ENCODE data around the gene GPR52. TPM values are rescaled to one million over a fixed set of nuclear protein-coding genes. Genes with fewer than 3 reads are reported as not detected.

The GPR52 gene, protein sequence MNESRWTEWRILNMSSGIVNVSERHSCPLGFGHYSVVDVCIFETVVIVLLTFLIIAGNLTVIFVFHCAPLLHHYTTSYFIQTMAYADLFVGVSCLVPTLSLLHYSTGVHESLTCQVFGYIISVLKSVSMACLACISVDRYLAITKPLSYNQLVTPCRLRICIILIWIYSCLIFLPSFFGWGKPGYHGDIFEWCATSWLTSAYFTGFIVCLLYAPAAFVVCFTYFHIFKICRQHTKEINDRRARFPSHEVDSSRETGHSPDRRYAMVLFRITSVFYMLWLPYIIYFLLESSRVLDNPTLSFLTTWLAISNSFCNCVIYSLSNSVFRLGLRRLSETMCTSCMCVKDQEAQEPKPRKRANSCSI
- total RNA-seq: 0.72 and 2.2 TPM in 2 replicates
- 0.33 TPM in 2 replicates for polyA plus RNA-seq
- polyA plus RNA-seq (2011; cell fraction: cytosol; rRNA removed): not detected in 2 replicates
- 3.2 and 3.4 TPM in 2 replicates for polyA plus RNA-seq (2011; cell fraction: nucleus; rRNA removed)
- not detected in 2 replicates for polyA plus RNA-seq (2012)
- 10.8 and 14.0 TPM in 2 replicates for polyA minus RNA-seq
- polyA minus RNA-seq (2011; cell fraction: cytosol; rRNA and poly(A)+ RNA removed): not detected
- polyA minus RNA-seq (2011; cell fraction: nucleus; rRNA and poly(A)+ RNA removed): 49.2 and 68.6 TPM in 2 replicates
- percentile 71 among the genes with signal in this experiment for Bru-seq, nascent RNA
- percentile 48 among the genes with signal in this experiment for BruChase-seq, experiment 1, labeled RNA remaining after a 6-hour chase
- percentile 68 among the genes with signal in this experiment for BruChase-seq, experiment 2, labeled RNA remaining after a 2-hour chase
- long read RNA-seq: 0 reads

DNA sequence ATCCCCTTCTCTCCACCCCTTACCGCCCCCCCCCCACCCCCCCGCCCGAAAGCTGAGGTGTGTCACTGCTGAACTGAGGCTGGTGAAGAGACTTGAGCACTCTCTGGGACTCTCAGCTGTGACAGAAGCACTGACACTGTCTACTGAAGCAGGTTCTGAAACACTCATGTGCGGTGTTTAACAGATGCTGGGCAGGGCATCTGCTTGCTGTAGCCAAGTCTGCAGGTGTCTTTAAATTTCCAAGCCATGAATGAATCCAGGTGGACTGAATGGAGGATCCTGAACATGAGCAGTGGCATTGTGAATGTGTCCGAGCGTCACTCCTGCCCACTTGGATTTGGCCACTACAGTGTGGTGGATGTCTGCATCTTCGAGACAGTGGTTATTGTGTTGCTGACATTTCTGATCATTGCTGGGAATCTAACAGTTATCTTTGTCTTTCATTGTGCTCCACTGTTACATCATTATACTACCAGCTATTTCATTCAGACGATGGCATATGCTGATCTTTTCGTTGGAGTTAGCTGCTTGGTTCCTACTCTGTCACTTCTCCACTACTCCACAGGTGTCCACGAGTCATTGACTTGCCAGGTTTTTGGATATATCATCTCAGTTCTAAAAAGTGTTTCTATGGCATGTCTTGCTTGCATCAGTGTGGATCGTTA, at the start of gene GPR52:
GPR52 (plus strand) TSS at position 99 of the 665 bp plus-strand sequence; CDS start at position 247, 148 bp downstream.
- Histone ChIP-seq H3K9me3 (replicated peaks; ENCODE audit: control insufficient read depth, insufficient read depth, low read length) (no peaks in the 10 kb centered on the region), H3K4me2 (ENCODE audit: insufficient read depth, low read length) (no peak within 1 kb of the TSS), H3K9ac (replicated peaks; ENCODE audit: extremely low read depth, insufficient read depth, low read length) (no peak within 1 kb of the TSS), H3K27ac (ENCODE audit: insufficient read depth, low read depth, low read length) (no peak within 1 kb of the TSS), H3K4me3 (replicated peaks in 1 of 3; ENCODE audit: insufficient read depth in 1 of 3, low read depth in 1 of 3, low read length in 3 of 3) (no peak within 1 kb of the TSS), H3K36me3 (ENCODE audit: control insufficient read depth in 2 of 2, extremely low read depth in 1 of 2, insufficient read depth in 2 of 2, low read length in 2 of 2) (no peaks in the 10 kb centered on the region), H3K79me2 (ENCODE audit: control insufficient read depth, insufficient read depth, low read length) (no peaks in the 10 kb centered on the region), H3K4me1 (ENCODE audit: control insufficient read depth, extremely low read depth, insufficient read depth, low read length) (no peaks in the 10 kb centered on the region), H3K9me1 (replicated peaks; ENCODE audit: control insufficient read depth, extremely low read depth, insufficient read depth, low read length) (no peaks in the 10 kb centered on the region), H2AFZ (ENCODE audit: low read depth, low read length) (no peak within 1 kb of the TSS), H3K27me3 (ENCODE audit: control insufficient read depth in 2 of 2, insufficient read depth in 2 of 2, low read length in 2 of 2) (no peaks in the 10 kb centered on the region), H4K20me1 (replicated peaks; ENCODE audit: control insufficient read depth, extremely low read depth, insufficient read depth, low read length) (no peaks in the 10 kb centered on the region)
- no TSS peak for BruUV-seq (replicated peaks)
- POLR2A ChIA-PET: no interaction called here
- FAIRE-seq (no peak), DNase-seq (ENCODE audit: low read depth, low spot score) (no peak)
- intact Hi-C loops (cut with micrococcal nuclease) (no loop called here), dilution Hi-C loops (cut with MboI; ENCODE audit: extremely low pct_ligation_motif_present, low sequenced_read_pairs) (no loop called here)
- TF ChIP-seq EZH2 (IDR thresholded peaks at IDR 0.05; ENCODE audit: borderline replicate concordance, low read depth, low read length, severe bottlenecking) (no peak), GATA2 (IDR thresholded peaks at IDR 0.05; ENCODE audit: insufficient read depth, insufficient read length, low read depth, low read length) (no peak), MYC (IDR thresholded peaks at IDR 0.05; ENCODE audit: low read depth, low read length) (no peak), FOS (IDR thresholded peaks at IDR 0.05; ENCODE audit: borderline replicate concordance, insufficient read depth, low read length) (no peak), JUN (IDR thresholded peaks at IDR 0.05; ENCODE audit: borderline replicate concordance, insufficient read depth, insufficient read length, low read depth) (no peak)
- TF ChIP-seq, protein P1, sequence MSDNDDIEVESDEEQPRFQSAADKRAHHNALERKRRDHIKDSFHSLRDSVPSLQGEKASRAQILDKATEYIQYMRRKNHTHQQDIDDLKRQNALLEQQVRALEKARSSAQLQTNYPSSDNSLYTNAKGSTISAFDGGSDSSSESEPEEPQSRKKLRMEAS (IDR thresholded peaks at IDR 0.05; ENCODE audit: insufficient read depth, insufficient read length): no peak
- TF ChIP-seq, protein P2, sequence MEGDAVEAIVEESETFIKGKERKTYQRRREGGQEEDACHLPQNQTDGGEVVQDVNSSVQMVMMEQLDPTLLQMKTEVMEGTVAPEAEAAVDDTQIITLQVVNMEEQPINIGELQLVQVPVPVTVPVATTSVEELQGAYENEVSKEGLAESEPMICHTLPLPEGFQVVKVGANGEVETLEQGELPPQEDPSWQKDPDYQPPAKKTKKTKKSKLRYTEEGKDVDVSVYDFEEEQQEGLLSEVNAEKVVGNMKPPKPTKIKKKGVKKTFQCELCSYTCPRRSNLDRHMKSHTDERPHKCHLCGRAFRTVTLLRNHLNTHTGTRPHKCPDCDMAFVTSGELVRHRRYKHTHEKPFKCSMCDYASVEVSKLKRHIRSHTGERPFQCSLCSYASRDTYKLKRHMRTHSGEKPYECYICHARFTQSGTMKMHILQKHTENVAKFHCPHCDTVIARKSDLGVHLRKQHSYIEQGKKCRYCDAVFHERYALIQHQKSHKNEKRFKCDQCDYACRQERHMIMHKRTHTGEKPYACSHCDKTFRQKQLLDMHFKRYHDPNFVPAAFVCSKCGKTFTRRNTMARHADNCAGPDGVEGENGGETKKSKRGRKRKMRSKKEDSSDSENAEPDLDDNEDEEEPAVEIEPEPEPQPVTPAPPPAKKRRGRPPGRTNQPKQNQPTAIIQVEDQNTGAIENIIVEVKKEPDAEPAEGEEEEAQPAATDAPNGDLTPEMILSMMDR (IDR thresholded peaks at IDR 0.05; ENCODE audit: extremely low read depth in 1 of 2, insufficient read depth in 1 of 2, low read depth in 1 of 2, low read length in 2 of 2): no peak
- CTCF ChIA-PET: no interaction called here

All from endothelial cell of umbilical vein (primary cell).